Activated T-cell treated with anti-CD3 and anti-CD28 coated beads, Interleukin-2, amount 50 U/mL, for 4 hours (primary cell): ENCODE measurements around the gene GMDS. TPM values are rescaled to one million over a fixed set of nuclear protein-coding genes. Genes with fewer than 3 reads are reported as not detected.

Experiments
- ATAC-seq, 2 donors: fragments of 200-7000 bp; cut with Tn5 transposase; one replicate each; pipeline ENCODE4 v1.10.0; 2021
- DNase-seq: peaks from one replicate; pipeline ENCODE4 v3.0.0-alpha.2; 2020
- H3K27me3 Mint-ChIP-seq: one replicate; pipeline ENCODE4 v1.8.0; 2021; ENCODE audit warnings: low read depth, mixed read lengths
- H3K36me3 Mint-ChIP-seq: one replicate; pipeline ENCODE4 v1.8.0; 2022; ENCODE audit warnings: mixed read lengths; ENCODE audit not compliant: insufficient read depth
- H3K4me1 Mint-ChIP-seq: one replicate; pipeline ENCODE4 v1.8.0; 2021; ENCODE audit warnings: low read depth, mixed read lengths
- H3K4me3 Mint-ChIP-seq: one replicate; pipeline ENCODE4 v1.8.0; 2021; ENCODE audit warnings: mild to moderate bottlenecking, moderate library complexity, mixed read lengths
- H3K9me3 Mint-ChIP-seq: one replicate; pipeline ENCODE4 v1.8.0; 2021; ENCODE audit warnings: mixed read lengths
- total RNA-seq, 3 donors: library from RNA; stranded (reverse); gene quantifications; one replicate each; pipeline ENCODE4 v1.2.1, GENCODE V29; 2021

GMDS gene
- total RNA-seq, 3 donors from 2014 or later = 38.9 to 48.0 (median 43.9) TPM

DNA sequence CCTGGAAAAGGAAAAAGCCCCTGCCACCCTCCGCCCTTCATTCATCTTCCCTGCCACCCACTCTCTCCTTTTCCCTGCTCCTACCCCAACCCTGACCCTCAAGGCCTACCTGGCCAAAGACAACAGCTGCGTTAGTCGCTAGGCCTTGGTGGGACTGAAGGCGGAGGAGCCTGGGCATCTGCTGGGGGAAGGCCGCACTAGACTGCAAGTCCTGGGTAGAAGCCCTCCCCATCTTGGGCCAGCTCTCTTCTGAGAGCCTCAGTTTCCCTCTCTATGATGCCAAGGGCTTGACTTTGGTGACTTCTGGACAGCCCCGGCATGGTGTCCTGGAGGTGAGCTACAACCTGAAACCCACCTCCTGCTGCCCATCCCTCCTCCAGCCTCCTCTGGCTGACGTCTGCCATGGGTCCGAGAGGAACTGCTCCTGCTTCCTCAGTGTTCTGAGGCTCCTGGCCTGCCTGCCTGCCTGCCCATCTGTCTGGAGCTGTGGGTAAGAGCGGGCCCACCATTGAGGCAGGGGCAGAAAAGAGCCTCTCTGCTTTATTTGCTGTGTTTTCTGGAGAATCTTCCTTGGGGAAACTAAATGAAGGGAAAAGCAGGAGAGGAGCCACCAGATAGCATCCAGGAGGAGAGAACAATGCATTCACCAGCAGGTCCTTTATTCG lies 643.2 kb downstream of the GMDS start:
- no peak overlapping the region for H3K4me3 Mint-ChIP-seq

DNA sequence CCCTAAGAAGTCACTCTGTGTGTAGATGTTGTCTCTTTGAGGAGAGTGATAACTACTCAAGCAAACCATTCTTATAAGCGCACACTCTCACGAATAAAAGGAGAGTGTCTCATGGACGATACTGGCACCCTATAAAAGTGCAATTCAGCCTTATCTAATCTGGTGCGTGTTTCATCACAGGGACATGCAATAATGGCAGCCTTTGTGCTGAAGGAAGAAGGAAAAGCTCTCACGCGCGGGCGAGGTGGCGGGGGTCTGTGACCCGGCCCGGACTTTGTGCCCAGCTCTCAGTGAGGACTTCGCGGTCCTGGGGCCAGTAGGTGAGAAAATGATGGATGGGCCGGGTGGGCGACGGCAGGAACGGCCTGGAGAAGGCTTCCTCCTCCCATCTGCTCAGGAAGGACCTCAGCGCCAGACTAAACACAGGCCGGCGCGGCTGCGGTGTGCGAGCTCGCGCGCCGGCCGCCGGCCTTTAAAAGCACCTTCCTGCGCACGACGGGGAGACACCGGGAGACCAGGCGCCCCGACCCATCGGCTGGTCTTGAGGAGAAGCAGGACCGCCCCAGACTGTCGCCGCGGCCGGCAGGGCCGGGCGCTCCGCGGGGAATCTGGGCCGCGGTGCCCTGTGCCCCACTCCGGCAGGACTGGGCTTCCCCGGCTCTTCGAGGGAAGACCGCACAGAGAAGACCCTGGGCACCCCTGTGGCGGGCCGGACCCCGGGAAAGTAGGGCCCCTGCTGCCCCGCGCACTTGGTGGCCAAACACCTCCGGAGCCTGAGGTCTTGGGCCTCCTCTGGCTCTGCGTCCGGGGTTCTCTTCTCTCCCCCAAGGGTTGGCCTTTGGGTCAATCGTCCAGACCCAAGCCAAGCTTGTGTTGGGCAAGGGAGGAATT lies 644.0 kb downstream of the GMDS start:
- Mint-ChIP-seq H3K4me1 (peaks cover 11% of the 10 kb centered on the region), H3K36me3 (no peaks in the 10 kb centered on the region), H3K27me3 (peaks cover 76% of the 10 kb centered on the region), H3K4me3 (no peak overlapping the region), H3K9me3 (no peaks in the 10 kb centered on the region)
- DNase-seq (no peak), ATAC-seq (no peak)

More for the DNA sequence above, 643.2 kb downstream of the GMDS start:
- Mint-ChIP-seq H3K9me3 (no peaks in the 10 kb centered on the region), H3K27me3 (peaks cover 78% of the 10 kb centered on the region), H3K36me3 (no peaks in the 10 kb centered on the region), H3K4me1 (peaks cover 18% of the 10 kb centered on the region)
- DNase-seq (no peak), ATAC-seq (no peak)

DNA sequence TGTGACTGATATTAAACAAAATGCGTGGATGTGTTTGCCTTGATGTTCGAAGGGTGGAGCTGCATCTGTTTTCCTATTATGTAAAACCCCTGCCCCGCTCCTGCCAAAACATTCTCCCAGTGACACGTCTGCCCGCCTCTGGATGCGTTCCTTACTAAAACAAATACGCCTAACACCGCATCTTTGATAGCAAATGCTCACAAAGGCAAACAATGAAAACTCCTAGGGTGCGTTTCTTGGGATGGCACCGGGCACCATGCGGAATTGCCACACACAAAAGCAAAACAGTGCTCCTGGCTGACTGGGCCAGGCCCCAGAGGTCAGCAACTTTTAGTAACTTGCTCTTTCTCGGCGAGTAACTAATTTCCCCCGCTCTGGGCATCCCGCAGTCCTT lies 644.6 kb downstream of the GMDS start:
- Mint-ChIP-seq H3K4me1 (peaks cover 8% of the 10 kb centered on the region), H3K4me3 (no peak overlapping the region), H3K36me3 (no peaks in the 10 kb centered on the region), H3K27me3 (peaks cover 75% of the 10 kb centered on the region), H3K9me3 (no peaks in the 10 kb centered on the region)
- DNase-seq = no peak
- ATAC-seq = no peak

- no peaks in the 10 kb centered on the region for H3K36me3 Mint-ChIP-seq
- H3K4me3 Mint-ChIP-seq = no peak overlapping the region
- ATAC-seq (no peak), DNase-seq (no peak)
- H3K4me1 Mint-ChIP-seq = peaks cover 3% of the 10 kb centered on the region
- no peaks in the 10 kb centered on the region for H3K9me3 Mint-ChIP-seq
- H3K27me3 Mint-ChIP-seq = peaks cover 70% of the 10 kb centered on the region
Observed at GRCh38 chr6:1600063-1600763, 645.2 kb downstream of the GMDS start.

DNA sequence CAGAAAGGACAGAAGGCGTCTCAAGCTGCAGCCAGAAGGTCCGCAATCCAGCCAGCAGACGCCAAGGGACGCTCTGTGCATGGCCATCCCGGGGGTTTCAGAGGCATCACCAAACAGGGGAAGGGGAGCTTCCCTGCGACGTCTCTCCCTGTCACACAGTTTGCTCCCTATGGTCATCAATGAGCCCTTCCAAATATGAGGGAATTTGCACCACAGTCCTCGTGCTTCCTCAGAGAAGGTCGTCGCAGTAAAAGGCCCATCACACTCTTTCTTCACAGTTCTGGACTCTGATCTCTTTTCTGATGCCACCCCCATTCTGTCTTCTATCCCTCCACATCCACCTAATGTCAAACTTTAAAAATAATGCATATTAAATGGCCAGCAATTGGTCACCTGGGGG lies 645.9 kb downstream of the GMDS start:
- no peak for DNase-seq
- no peak overlapping the region for H3K4me3 Mint-ChIP-seq
- peaks cover 3% of the 10 kb centered on the region for H3K4me1 Mint-ChIP-seq
- ATAC-seq = no peak
- H3K36me3 Mint-ChIP-seq = no peaks in the 10 kb centered on the region
- no peaks in the 10 kb centered on the region for H3K9me3 Mint-ChIP-seq
- H3K27me3 Mint-ChIP-seq = peaks cover 73% of the 10 kb centered on the region

DNA sequence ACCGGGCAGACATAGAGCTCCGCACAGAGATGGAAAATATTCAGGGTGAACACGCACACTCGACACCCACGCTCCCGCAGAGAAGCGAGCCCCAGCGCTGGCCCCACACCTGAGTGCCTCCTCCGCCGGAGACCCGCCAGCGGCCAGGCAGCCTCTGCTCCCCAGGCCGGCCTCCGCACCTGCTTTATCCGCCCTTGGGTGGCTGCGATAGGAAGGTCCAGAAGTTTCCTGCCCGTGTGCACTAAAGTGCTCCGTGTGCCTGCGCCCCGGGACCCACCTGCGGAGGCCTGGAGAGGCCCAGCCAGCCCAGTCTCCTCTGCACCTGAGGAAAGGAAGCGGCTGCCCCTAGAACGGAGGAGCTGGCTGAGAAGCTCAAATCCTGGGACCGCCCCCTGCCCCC lies 646.5 kb downstream of the GMDS start:
- H3K4me1 Mint-ChIP-seq = peaks cover 3% of the 10 kb centered on the region
- no peak for DNase-seq
- H3K9me3 Mint-ChIP-seq = no peaks in the 10 kb centered on the region
- H3K36me3 Mint-ChIP-seq = no peaks in the 10 kb centered on the region
- H3K4me3 Mint-ChIP-seq = no peak overlapping the region
- no peak for ATAC-seq
- H3K27me3 Mint-ChIP-seq = peaks cover 77% of the 10 kb centered on the region

DNA sequence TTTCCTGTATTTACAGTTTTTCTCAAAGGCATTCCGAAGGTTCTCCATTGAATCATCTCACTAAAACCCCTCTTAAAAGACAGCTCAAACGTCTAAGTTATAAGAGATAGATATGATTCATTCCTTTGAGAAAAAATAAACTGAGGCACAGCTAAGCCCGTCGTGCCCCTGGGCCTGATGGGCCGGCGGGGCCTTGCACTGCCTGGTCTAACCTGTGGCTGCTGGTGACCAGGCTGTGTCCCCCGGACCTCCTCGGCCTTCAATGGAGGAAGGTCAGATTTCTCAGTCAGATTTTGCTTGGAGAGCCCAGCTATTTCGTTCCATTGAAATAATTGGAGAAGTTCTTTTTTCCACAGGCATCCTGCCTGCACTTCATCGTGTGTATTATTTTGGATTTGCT lies 647.0 kb downstream of the GMDS start:
- DNase-seq = no peak
- Mint-ChIP-seq H3K27me3 (peaks cover 76% of the 10 kb centered on the region), H3K36me3 (no peaks in the 10 kb centered on the region), H3K4me3 (no peak overlapping the region), H3K9me3 (no peaks in the 10 kb centered on the region), H3K4me1 (peaks cover 3% of the 10 kb centered on the region)
- ATAC-seq = no peak

DNA sequence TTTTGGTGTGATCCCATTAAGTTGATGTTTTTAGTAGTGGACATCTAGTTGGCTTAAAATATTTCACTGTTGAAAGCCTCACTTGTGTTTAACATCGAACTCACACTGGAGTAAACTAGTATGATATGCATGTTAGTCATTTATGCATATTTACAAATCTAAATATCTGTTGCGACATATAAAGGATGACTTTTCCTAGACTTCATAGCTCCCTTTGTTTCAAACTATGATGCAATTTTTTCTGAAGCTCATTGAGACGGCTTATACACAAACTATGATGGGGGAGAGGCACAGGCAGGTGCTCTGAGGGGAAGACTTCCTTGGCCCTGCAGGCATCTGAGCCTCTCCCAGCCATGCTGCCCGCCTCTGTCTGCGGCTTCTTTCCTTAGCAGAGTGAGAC lies 647.5 kb downstream of the GMDS start:
- no peaks in the 10 kb centered on the region for H3K36me3 Mint-ChIP-seq
- peaks cover 72% of the 10 kb centered on the region for H3K27me3 Mint-ChIP-seq
- no peak for ATAC-seq
- no peaks in the 10 kb centered on the region for H3K9me3 Mint-ChIP-seq
- no peak for DNase-seq
- no peak overlapping the region for H3K4me3 Mint-ChIP-seq
- H3K4me1 Mint-ChIP-seq = peaks cover 3% of the 10 kb centered on the region

- ATAC-seq (no peak), DNase-seq (no peak)
- H3K4me1 Mint-ChIP-seq = peaks cover 3% of the 10 kb centered on the region
- no peaks in the 10 kb centered on the region for H3K9me3 Mint-ChIP-seq
- peaks cover 69% of the 10 kb centered on the region for H3K27me3 Mint-ChIP-seq
- no peaks in the 10 kb centered on the region for H3K36me3 Mint-ChIP-seq
- H3K4me3 Mint-ChIP-seq = no peak overlapping the region
Observed at GRCh38 chr6:1597121-1597744, 648.2 kb downstream of the GMDS start.

DNA sequence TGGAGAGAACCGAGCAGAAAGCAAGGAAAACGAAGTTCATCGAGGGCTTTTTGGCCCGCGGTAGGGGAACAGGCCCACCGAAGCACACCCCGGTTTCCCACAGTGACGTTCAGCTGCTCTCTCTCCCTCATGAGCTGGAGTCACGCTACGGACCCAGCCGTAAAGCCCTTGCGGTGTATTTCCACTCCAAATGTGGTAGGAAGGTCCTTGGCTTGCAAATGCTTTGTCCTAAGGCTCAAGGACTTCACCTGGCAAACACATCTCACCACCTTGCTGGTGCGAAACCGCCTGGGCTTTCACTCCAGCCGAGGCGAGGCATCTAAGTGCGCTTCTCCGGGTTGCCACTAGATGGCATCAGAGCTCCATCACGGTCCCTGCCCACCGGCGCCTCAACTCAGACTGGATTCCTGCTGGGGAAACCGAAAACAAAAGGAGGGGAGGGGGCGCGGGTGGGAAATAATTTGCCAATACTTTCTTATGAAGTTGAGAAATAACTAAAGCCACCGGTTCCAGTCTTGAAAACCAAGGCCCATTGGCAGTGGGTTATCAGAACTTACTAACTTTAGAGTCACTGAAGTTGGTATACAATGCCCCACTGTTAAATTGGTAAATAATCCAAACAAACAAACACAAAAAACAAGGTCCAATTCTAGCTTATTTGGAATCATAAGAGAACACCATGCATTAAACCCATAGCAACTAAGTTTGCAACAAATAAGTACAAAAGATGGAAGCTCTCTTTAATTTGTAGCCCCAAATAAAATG lies 649.1 kb downstream of the GMDS start:
- H3K9me3 Mint-ChIP-seq = no peaks in the 10 kb centered on the region
- ATAC-seq = peak; percentile 77 to 79
- peaks cover 3% of the 10 kb centered on the region for H3K4me1 Mint-ChIP-seq
- no peaks in the 10 kb centered on the region for H3K36me3 Mint-ChIP-seq
- no peak overlapping the region for H3K4me3 Mint-ChIP-seq
- peaks cover 62% of the 10 kb centered on the region for H3K27me3 Mint-ChIP-seq
- DNase-seq = peak; percentile 57

GRCh38 chr6:1595271-1596087 lies 649.9 kb downstream of the GMDS start:
- Mint-ChIP-seq H3K36me3 (no peaks in the 10 kb centered on the region), H3K4me3 (no peak overlapping the region), H3K9me3 (no peaks in the 10 kb centered on the region), H3K27me3 (peaks cover 54% of the 10 kb centered on the region), H3K4me1 (peaks cover 3% of the 10 kb centered on the region)
- DNase-seq = no peak
- ATAC-seq = no peak

- no peak for ATAC-seq
- no peaks in the 10 kb centered on the region for H3K9me3 Mint-ChIP-seq
- no peak for DNase-seq
- H3K4me3 Mint-ChIP-seq = no peak overlapping the region
- peaks cover 3% of the 10 kb centered on the region for H3K4me1 Mint-ChIP-seq
- peaks cover 49% of the 10 kb centered on the region for H3K27me3 Mint-ChIP-seq
- no peaks in the 10 kb centered on the region for H3K36me3 Mint-ChIP-seq
Observed at GRCh38 chr6:1594445-1595200, 650.8 kb downstream of the GMDS start.
